ENCODE results near the gene NOL7.

NOL7 gene

DNA sequence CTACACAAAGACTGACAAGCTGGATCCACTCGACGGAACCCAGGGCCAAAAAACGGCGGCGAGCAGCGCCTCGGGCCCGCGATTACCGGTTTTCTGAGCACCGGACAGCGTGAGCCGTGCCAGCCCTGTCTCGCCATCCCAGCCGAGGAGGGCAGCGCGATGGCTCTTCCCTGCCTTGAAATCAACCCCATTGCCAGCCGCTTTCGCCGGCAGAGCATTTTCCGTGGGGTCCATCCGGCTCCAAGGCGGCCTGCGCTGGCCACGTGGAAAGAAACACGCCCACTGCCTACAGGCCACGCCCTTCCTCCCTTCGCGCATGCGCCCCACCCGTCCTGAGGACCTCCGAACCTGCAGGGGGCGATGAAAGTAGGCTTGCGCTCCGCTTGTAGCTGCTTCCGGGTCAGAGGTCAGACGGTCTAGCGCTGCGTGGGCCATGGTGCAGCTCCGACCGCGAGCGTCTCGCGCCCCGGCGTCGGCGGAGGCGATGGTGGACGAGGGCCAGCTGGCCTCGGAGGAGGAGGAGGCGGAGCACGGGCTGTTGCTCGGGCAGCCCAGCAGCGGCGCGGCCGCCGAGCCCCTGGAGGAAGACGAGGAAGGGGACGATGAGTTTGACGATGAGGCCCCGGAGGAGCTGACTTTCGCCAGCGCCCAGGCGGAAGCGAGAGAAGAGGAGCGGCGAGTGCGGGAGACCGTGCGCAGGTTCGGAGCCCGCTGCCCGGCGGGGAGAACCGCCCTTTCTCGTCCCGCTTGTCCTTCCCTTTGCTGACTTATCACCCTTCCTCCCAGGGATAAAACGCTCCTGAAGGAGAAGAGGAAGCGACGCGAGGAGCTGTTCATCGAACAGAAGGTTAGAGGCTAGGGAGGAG, at the start of gene NOL7:
TSS of gene NOL7 (plus strand) at position 410 of the 866 bp plus-strand sequence. CDS start at position 434, 24 bp downstream.
- DNase-seq (ENCODE audit: low spot score) = peak; percentile 86

- DNase-seq (ENCODE audit: low spot score) = no peak
Measured at GRCh38 chr6:13565921-13566320, 49.2 kb upstream of the NOL7 start.

GRCh38 chr6:13566500-13566899, 48.6 kb upstream of the NOL7 start:
- no peak for DNase-seq (ENCODE audit: low spot score)

GRCh38 chr6:13568970-13569369, 46.2 kb upstream of the NOL7 start:
- no peak for DNase-seq (ENCODE audit: low spot score)

DNA sequence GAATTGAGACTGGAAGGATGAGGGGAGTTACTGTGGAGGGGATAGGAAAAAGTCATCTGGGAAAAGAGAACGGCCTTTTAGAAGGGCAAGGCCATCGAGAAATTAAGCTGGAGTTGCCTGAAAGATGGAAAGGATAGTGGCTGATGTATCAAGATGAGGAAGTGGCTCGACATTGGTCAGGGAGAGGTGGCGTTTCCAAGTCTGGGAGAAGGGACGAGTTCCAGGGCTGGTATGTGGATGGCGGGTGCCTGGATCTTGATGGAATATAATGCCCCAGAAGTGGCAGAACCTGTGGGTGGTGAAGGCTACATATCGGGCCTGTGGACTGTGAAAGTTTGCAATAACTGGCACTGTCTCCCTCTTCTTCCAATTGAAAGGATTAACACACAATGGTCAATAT, 42.9 kb upstream of the NOL7 start:
- DNase-seq (ENCODE audit: low spot score) = no peak

DNA sequence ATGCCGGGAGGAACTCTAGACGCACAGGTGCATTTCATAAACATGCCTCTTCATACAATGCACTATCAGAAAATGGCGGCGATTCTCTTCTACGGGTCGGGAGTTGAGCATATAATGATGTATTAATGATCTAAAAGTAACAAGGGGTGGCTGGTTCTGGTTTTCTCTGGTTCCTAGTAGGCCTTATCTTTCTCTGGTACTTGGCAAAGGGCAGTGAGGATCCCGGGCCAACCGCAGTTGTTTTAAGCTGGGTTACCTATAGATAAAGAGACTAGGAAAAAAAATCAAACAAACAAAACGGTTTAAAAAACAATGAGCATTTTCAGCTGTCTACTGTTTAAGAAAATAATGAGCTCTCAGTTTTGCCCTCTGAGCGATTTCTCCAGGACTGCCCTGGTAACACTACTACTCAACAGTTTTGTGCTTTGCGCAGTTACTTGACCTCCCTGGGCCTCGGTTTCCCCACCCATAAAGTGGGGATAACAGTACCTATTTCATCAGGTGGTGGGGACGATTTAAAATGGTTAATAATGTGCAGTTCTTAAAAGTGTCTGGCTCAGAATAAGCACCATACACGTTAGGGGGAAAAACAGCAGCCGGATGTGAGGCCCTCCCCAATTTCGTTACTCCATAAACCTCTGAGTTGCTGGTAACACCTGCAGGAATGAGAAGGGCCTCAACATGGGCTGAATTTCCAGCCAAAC, 42.0 kb upstream of the NOL7 start:
- DNase-seq (ENCODE audit: low spot score) = no peak

GRCh38 chr6:13573669-13574110, 41.4 kb upstream of the NOL7 start:
- DNase-seq (ENCODE audit: low spot score) = peak; percentile 14

- peak; percentile 90 for DNase-seq (ENCODE audit: low spot score)
Measured at GRCh38 chr6:13574149-13574570, 41.0 kb upstream of the NOL7 start.

GRCh38 chr6:13574571-13575376, 40.4 kb upstream of the NOL7 start, which contains the start of gene SIRT5:
Gene SIRT5, plus strand, starts transcription at chr6:13574601. Its CDS starts 9,510 bp downstream, at chr6:13584111.
- DNase-seq (ENCODE audit: low spot score) = peak; percentile 78

- DNase-seq (ENCODE audit: low spot score) = no peak
Measured at GRCh38 chr6:13575377-13575775, 39.8 kb upstream of the NOL7 start.

DNA sequence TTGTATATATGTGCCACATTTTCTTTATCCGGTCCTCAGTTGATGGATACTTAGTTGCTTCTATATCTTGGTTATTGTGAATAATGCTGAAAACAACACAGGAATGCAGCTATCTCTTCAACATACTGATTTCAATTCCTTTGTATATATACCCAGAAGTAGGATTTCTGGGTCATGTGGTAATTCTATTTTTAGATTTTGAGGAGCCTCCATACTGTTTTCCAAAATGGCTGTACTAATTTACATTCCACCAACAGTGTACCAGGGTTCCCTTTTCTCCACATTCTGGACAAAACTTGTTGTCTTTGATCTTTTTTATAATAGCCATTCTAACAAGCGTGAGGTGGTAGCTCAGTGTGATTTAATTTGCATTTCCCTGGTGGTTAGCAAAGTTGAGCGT, 39.1 kb upstream of the NOL7 start:
- no peak for DNase-seq (ENCODE audit: low spot score)

DNA sequence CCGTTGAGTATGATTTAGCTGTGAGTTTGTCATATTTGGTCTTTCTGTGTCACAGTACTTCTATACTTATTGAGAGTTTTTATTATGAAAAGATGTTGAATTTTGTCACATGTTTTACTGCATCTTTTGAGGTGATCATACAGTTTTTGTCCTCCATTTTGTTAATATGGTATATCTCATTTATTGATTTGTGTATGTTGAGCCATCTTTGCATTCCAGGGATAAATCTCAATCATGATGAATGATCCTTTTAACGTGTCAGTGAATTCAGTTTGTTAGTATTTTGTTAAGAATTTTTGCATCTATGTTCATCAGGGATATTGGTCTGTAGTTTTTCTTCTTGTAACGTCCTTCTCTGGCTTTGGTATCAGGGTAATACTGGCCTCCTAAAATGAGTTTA, 37.2 kb upstream of the NOL7 start:
- DNase-seq (ENCODE audit: low spot score) = no peak

- no peak for DNase-seq (ENCODE audit: low spot score)
Measured at GRCh38 chr6:13579911-13580310, 35.2 kb upstream of the NOL7 start.

DNA sequence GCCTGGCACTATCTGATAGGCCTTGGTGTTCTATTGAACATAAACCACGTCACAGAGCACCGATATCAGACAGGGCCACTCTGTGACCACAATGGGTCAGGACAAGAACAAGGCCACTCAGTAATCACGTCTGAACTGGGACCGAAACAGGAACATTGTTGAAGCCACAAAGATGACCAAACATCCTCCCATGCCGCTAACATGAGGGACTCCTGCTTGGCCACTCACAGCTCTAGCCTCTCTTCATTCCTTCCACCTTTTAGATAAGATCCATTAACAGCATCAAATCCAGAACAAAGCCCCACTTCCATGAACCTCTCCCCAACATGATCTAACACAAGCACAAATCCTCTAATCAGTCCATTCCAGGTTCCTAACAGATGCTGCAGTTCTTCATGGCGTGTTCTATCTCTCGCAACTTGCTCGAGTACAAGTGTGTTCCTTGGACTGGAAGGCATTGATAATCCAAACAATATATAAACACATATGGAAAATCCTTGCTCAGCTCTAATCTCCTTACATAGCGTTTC, 33.4 kb upstream of the NOL7 start:
- DNase-seq (ENCODE audit: low spot score) = no peak

GRCh38 chr6:13586603-13587542, 28.3 kb upstream of the NOL7 start:
- no peak for DNase-seq (ENCODE audit: low spot score)

- DNase-seq (ENCODE audit: low spot score) = no peak
Measured at GRCh38 chr6:13589801-13590200, 25.3 kb upstream of the NOL7 start.

DNA sequence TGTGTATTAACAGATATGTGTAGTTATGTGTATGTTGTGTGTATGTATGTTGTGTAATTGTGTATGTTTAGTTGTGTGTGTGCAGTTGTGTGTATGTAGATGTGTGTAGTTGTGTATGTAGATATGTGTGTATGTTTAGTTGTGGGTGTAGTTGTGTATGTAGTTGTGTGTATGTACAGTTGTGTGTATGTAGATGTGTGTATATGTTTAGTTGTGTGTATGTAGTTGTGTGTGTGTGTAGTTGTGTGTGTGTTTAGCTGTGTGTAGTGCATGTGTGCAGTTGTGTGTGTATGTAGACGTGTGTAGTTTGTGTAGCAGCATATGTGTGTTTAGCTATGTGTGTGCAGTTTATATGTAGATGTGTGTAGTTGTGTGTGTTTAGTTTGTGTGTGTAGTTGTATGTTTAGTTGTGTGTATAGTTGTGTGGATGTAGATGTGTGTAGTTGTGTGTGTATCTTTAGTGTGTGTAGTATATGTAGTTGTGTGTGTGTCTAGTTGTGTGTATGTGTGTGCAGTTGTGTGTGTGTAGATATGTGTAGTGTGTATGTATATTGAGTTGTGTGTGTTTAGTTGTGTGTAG, 24.5 kb upstream of the NOL7 start:
- no peak for DNase-seq (ENCODE audit: low spot score)

- DNase-seq (ENCODE audit: low spot score) = no peak
Measured at GRCh38 chr6:13591205-13591921, 23.8 kb upstream of the NOL7 start.

GRCh38 chr6:13593103-13593502, 22.0 kb upstream of the NOL7 start:
- DNase-seq (ENCODE audit: low spot score) = no peak

DNA sequence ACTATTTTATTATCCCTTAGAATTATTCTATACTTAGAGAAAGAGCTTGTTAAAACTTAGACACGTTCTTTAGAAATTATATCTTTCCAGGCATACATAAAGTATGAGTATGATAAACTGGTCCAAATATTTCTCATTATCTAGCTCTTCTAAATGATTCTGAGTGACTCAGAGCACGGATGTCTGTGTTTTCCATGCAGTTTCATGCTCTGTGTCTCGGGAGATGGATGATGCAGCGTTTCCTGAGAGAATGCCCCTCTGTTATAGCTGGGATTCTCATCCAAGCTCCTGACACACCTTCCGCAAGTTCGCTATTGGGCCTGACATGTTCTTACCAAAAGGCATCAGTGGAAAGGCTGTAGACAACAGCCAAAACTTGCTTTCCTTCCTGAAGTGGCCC, 21.4 kb upstream of the NOL7 start:
- no peak for DNase-seq (ENCODE audit: low spot score)
